ENCODE results near the gene TRIM40. TPM values are rescaled to one million over a fixed set of nuclear protein-coding genes. Genes with fewer than 3 reads are reported as not detected.

TRIM40 gene
- total and polyA plus RNA-seq, 2 of the 13 experiments (the other 11 are each of a cell fraction or from before 2014, with no cell fraction given), result 0.58 TPM; not detected in 1

DNA sequence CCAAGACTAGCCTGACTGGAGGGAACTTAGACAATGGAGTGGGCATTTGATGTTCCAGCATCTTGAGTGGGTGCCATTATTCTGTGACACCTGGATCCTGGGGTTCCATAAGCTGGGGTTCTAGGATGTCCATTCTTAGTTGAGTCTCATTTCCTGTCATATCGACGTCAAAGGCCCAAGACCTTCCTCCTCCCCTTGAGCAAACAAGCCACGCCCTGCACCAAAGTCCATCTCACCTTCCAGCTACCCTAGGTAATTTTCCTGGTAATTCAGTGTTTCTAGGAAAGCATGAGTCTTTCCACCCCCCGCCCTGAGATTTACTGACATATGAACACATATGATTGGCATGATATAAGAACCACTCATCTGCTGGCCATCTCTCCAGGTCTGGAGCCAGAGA, at the start of gene TRIM40 (continued):
- TF ChIP-seq ZNF142 (CRISPR knock-in tag; IDR thresholded peaks at IDR 0.05), result no peak
- no peak for TF ChIP-seq ZSCAN22 (CRISPR knock-in tag; IDR thresholded peaks at IDR 0.05)
- TF ChIP-seq ATF6 (CRISPR knock-in tag; conservative IDR thresholded peaks at IDR 0.05), result no peak
- no peak for TF ChIP-seq MBNL3 (CRISPR knock-in tag; conservative IDR thresholded peaks at IDR 0.05)
- no peak for TF ChIP-seq SETDB1 (CRISPR knock-in tag; IDR thresholded peaks at IDR 0.05; ENCODE audit: borderline replicate concordance)
- TF ChIP-seq, protein P1, sequence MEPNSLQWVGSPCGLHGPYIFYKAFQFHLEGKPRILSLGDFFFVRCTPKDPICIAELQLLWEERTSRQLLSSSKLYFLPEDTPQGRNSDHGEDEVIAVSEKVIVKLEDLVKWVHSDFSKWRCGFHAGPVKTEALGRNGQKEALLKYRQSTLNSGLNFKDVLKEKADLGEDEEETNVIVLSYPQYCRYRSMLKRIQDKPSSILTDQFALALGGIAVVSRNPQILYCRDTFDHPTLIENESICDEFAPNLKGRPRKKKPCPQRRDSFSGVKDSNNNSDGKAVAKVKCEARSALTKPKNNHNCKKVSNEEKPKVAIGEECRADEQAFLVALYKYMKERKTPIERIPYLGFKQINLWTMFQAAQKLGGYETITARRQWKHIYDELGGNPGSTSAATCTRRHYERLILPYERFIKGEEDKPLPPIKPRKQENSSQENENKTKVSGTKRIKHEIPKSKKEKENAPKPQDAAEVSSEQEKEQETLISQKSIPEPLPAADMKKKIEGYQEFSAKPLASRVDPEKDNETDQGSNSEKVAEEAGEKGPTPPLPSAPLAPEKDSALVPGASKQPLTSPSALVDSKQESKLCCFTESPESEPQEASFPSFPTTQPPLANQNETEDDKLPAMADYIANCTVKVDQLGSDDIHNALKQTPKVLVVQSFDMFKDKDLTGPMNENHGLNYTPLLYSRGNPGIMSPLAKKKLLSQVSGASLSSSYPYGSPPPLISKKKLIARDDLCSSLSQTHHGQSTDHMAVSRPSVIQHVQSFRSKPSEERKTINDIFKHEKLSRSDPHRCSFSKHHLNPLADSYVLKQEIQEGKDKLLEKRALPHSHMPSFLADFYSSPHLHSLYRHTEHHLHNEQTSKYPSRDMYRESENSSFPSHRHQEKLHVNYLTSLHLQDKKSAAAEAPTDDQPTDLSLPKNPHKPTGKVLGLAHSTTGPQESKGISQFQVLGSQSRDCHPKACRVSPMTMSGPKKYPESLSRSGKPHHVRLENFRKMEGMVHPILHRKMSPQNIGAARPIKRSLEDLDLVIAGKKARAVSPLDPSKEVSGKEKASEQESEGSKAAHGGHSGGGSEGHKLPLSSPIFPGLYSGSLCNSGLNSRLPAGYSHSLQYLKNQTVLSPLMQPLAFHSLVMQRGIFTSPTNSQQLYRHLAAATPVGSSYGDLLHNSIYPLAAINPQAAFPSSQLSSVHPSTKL (CRISPR knock-in tag; IDR thresholded peaks at IDR 0.05), result peak; percentile 78
- no peak for TF ChIP-seq AKAP8 (CRISPR knock-in tag; IDR thresholded peaks at IDR 0.05)
- TF ChIP-seq ZNF646 (CRISPR knock-in tag; IDR thresholded peaks at IDR 0.05), result no peak
- no peak for TF ChIP-seq ZNF205 (CRISPR knock-in tag; IDR thresholded peaks at IDR 0.05)

All from HepG2 (cell line).